Keratinocyte (primary cell): ENCODE results near the gene AQP2. TPM values are rescaled to one million over a fixed set of nuclear protein-coding genes. Genes with fewer than 3 reads are reported as not detected.

Experiments used
- DNase-seq: peaks from one replicate; pipeline ENCODE4 v3.0.0-alpha.2; 2011; ENCODE audit warnings: low read depth, missing footprints, low spot score
- FAIRE-seq: peaks from 2 replicates; lab custom pipeline; 2011; peaks lifted over from hg19 to GRCh38; lab: Jason Lieb, UNC
- H2AFZ ChIP-seq: 2 replicates; pipeline ENCODE4 v1.6.0; 2012; ENCODE audit warnings: low read length, control low read depth, inconsistent platforms; ENCODE audit not compliant: control insufficient read depth
- H3K27ac ChIP-seq: 2 replicates; pipeline ENCODE4 v1.5.1; 2011; ENCODE audit warnings: low read length; ENCODE audit not compliant: control insufficient read depth, insufficient read depth
- H3K27me3 ChIP-seq: 3 replicates; pipeline ENCODE4 v1.6.0; 2011; ENCODE audit warnings: low read length; ENCODE audit not compliant: control insufficient read depth, insufficient read depth; ENCODE audit errors: extremely low read depth
- H3K36me3 ChIP-seq, 2 experiments: 2 replicates in 1 of 2; 3 replicates in 1 of 2; pipeline ENCODE4 v1.5.1; 2011; ENCODE audit warnings: low read length in 2 of 2, mild to moderate bottlenecking in 1 of 2; ENCODE audit not compliant: control insufficient read depth in 2 of 2, insufficient read depth in 2 of 2; ENCODE audit errors: extremely low read depth in 1 of 2
- H3K4me1 ChIP-seq: 3 replicates; pipeline ENCODE4 v1.5.1; 2011; ENCODE audit warnings: low read length; ENCODE audit not compliant: control insufficient read depth, insufficient read depth; ENCODE audit errors: extremely low read depth
- H3K4me2 ChIP-seq: 3 replicates; pipeline ENCODE4 v1.6.0; 2011; ENCODE audit warnings: low read depth, low read length; ENCODE audit not compliant: control insufficient read depth, insufficient read depth; ENCODE audit errors: extremely low read depth
- H3K4me3 ChIP-seq, 3 experiments: fragments of 200-600 bp in 1 of 3; sonication (generic) in 1 of 3; 2 replicates in 2 of 3; 3 replicates in 1 of 3; pipeline ENCODE4 v1.5.1; 2011 to 2016; ENCODE audit warnings: low read length in 3 of 3, mild to moderate bottlenecking in 3 of 3, control low read depth in 2 of 3, inconsistent platforms in 1 of 3, low read depth in 1 of 3, mixed read lengths in 1 of 3, mixed run types in 1 of 3, moderate library complexity in 1 of 3; ENCODE audit not compliant: control insufficient read depth in 2 of 3, insufficient read depth in 2 of 3; ENCODE audit errors: extremely low read depth in 1 of 3
- H3K79me2 ChIP-seq: 2 replicates; pipeline ENCODE4 v1.6.0; 2012; ENCODE audit warnings: low read length; ENCODE audit not compliant: control insufficient read depth, insufficient read depth
- H3K9ac ChIP-seq: 3 replicates; pipeline ENCODE4 v1.6.0; 2011; ENCODE audit warnings: low read length; ENCODE audit not compliant: control insufficient read depth, insufficient read depth; ENCODE audit errors: extremely low read depth
- H3K9me1 ChIP-seq: 3 replicates; pipeline ENCODE4 v1.6.0; 2011; ENCODE audit warnings: low read length; ENCODE audit not compliant: control insufficient read depth, insufficient read depth; ENCODE audit errors: extremely low read depth
- H3K9me3 ChIP-seq: 2 replicates; pipeline ENCODE4 v1.5.1; 2012; ENCODE audit warnings: low read depth, low read length; ENCODE audit not compliant: control insufficient read depth
- H4K20me1 ChIP-seq: 3 replicates; pipeline ENCODE4 v1.6.0; 2011; ENCODE audit warnings: low read length; ENCODE audit not compliant: control insufficient read depth, insufficient read depth; ENCODE audit errors: extremely low read depth
- CTCF ChIP-seq, 3 experiments: IDR thresholded peaks in 1 of 3; conservative IDR thresholded peaks in 1 of 3; optimal IDR thresholded peaks in 1 of 3; 2 replicates in 2 of 3; 3 replicates in 1 of 3; pipeline versions ENCODE3 to v1.5.1; 2011; ENCODE audit warnings: low read length in 3 of 3, mild to moderate bottlenecking in 3 of 3, moderate library complexity in 2 of 3, control low read depth in 1 of 3, inconsistent platforms in 1 of 3; ENCODE audit not compliant: insufficient read depth in 2 of 3; ENCODE audit errors: extremely low read depth in 1 of 3
- EZH2 ChIP-seq: IDR thresholded peaks from one replicate; pipeline ENCODE4 v1.6.1; 2012; ENCODE audit warnings: inconsistent platforms, mild to moderate bottlenecking, low read length, moderate library complexity
- dilution Hi-C: fragments of 300-500 bp; cut with MboI; formaldehyde crosslinking; loops from one replicate; pipeline ENCODE4 v1.7.0; 2020; ENCODE audit warnings: low sequenced_read_pairs; ENCODE audit not compliant: extremely low pct_ligation_motif_present
- polyA plus RNA-seq, 5 experiments: library from polyadenylated mRNA; depleted of rRNA in 3 of 5; stranded (reverse) in 3 of 5; stranded (forward) in 1 of 5; unstranded in 1 of 5; fragments of >200 nt; gene quantifications; 1 replicate in 1 of 5; 2 replicates in 3 of 5; 3 replicates in 1 of 5; pipeline versions ENCODE4 v1.2.1 to v1.2.3, GENCODE V29; 2011 to 2012; ENCODE audit warnings: missing spikeins in 2 of 5, low read depth in 1 of 5, low replicate concordance in 1 of 5

AQP2 gene
- polyA plus RNA-seq, 1 donor (not counting 4 experiments of a cell fraction or from before 2014, with no cell fraction given) = not detected

- H3K27me3 ChIP-seq = no peaks in the 10 kb centered on the region
- no peaks in the 10 kb centered on the region for H3K79me2 ChIP-seq
- no peaks in the 10 kb centered on the region for H3K36me3 ChIP-seq
- no peak for DNase-seq
- no peak overlapping the region for H3K4me2 ChIP-seq
- no peak overlapping the region for H2AFZ ChIP-seq
- dilution Hi-C loops = no loop called here
- no peaks in the 10 kb centered on the region for H3K9me3 ChIP-seq
- peaks cover 13% of the 10 kb centered on the region for H3K4me1 ChIP-seq
- no peaks in the 10 kb centered on the region for H4K20me1 ChIP-seq
- no peak overlapping the region for H3K9ac ChIP-seq
- TF ChIP-seq CTCF (optimal IDR thresholded peaks at IDR 0.05 in 1 of 3, IDR thresholded peaks at IDR 0.05 in 1 of 3, conservative IDR thresholded peaks at IDR 0.05 in 1 of 3; ENCODE audit: extremely low read depth in 1 of 3, insufficient read depth in 2 of 3, low read length in 3 of 3) (no peak), EZH2 (no peak)
- H3K9me1 ChIP-seq = no peaks in the 10 kb centered on the region
- no peak overlapping the region for H3K27ac ChIP-seq
- H3K4me3 ChIP-seq = no peak overlapping the region
- no peak for FAIRE-seq
These were observed 29.3 kb downstream of the AQP2 start for GRCh38 chr12:49979791-49980190.

GRCh38 chr12:49980501-49981349, 30.2 kb downstream of the AQP2 start:
- H3K79me2 ChIP-seq = no peaks in the 10 kb centered on the region
- no peaks in the 10 kb centered on the region for H3K27me3 ChIP-seq
- H2AFZ ChIP-seq = no peak overlapping the region
- peaks cover 13% of the 10 kb centered on the region for H3K4me1 ChIP-seq
- H3K36me3 ChIP-seq = peaks cover 0 to 5% of the 10 kb centered on the region in 2 experiments
- no peak overlapping the region for H3K4me2 ChIP-seq
- no peaks in the 10 kb centered on the region for H3K9me3 ChIP-seq
- FAIRE-seq = no peak
- no peak for DNase-seq
- H4K20me1 ChIP-seq = no peaks in the 10 kb centered on the region
- no peak overlapping the region for H3K9ac ChIP-seq
- dilution Hi-C loops = no loop called here
- TF ChIP-seq CTCF (optimal IDR thresholded peaks at IDR 0.05 in 1 of 3, IDR thresholded peaks at IDR 0.05 in 1 of 3, conservative IDR thresholded peaks at IDR 0.05 in 1 of 3; ENCODE audit: extremely low read depth in 1 of 3, insufficient read depth in 2 of 3, low read length in 3 of 3) (no peak), EZH2 (no peak)
- H3K9me1 ChIP-seq = no peaks in the 10 kb centered on the region
- no peak overlapping the region for H3K4me3 ChIP-seq
- no peak overlapping the region for H3K27ac ChIP-seq
